Smooth muscle cell (in vitro differentiated cells): Measurements from ENCODE around the gene ASPA. TPM values are rescaled to one million over a fixed set of nuclear protein-coding genes. Genes with fewer than 3 reads are reported as not detected.
"Not testable (repeated sequence)": the region's sequence is repeated elsewhere in the genome, so short reads cannot be mapped to it uniquely, and the experiment has no call there.

Source experiments
- DNase-seq: peaks from one replicate; lab custom pipeline; 2025; ENCODE audit not compliant: unreplicated experiment; lab: John Stamatoyannopoulos, UW
- H2AFZ ChIP-seq: fragments of 200-600 bp; sonication (generic); 2 replicates; pipeline ENCODE4 v1.6.0; 2016; ENCODE audit warnings: antibody characterized with exemption, low read depth, mild to moderate bottlenecking
- H3F3A ChIP-seq: fragments of 200-600 bp; sonication (generic); 2 replicates; pipeline ENCODE4 v1.6.0; 2017; ENCODE audit warnings: antibody characterized with exemption, low read depth
- H3K27ac ChIP-seq: fragments of 200-600 bp; sonication (generic); 2 replicates; pipeline ENCODE4 v1.5.1; 2016; ENCODE audit warnings: low read depth, mild to moderate bottlenecking
- H3K27me3 ChIP-seq: fragments of 200-600 bp; sonication (generic); 2 replicates; pipeline ENCODE4 v1.6.1; 2016; ENCODE audit warnings: low read depth, mild to moderate bottlenecking
- H3K36me3 ChIP-seq: fragments of 200-600 bp; sonication (generic); 2 replicates; pipeline ENCODE4 v1.5.1; 2016; ENCODE audit warnings: low read depth
- H3K4me1 ChIP-seq: fragments of 200-600 bp; sonication (generic); 2 replicates; pipeline ENCODE4 v1.5.1; 2016; ENCODE audit warnings: low read depth
- H3K4me2 ChIP-seq: fragments of 200-600 bp; sonication (generic); 2 replicates; pipeline ENCODE4 v1.6.0; 2016; ENCODE audit warnings: mild to moderate bottlenecking
- H3K4me3 ChIP-seq: fragments of 200-600 bp; sonication (generic); 2 replicates; pipeline ENCODE4 v1.5.1; 2016; ENCODE audit warnings: mild to moderate bottlenecking
- H3K79me2 ChIP-seq: fragments of 200-600 bp; sonication (generic); 2 replicates; pipeline ENCODE4 v1.6.0; 2016; ENCODE audit warnings: low read depth, mild to moderate bottlenecking
- H3K9ac ChIP-seq: fragments of 200-600 bp; sonication (generic); 2 replicates; pipeline ENCODE4 v1.6.0; 2016; ENCODE audit warnings: low read depth
- H3K9me3 ChIP-seq: fragments of 200-600 bp; sonication (generic); replicated peaks from 2 replicates; pipeline ENCODE4 v1.5.1; 2016; ENCODE audit warnings: low read depth
- H4K20me1 ChIP-seq: fragments of 200-600 bp; sonication (generic); 2 replicates; pipeline ENCODE4 v1.6.0; 2016; ENCODE audit warnings: low read depth
- WGBS: methylation state at CpG from one replicate; pipeline ENCODE4 v1.1.7; 2016; ENCODE audit warnings: low lambda C conversion rate; 5-methylcytosine and 5-hydroxymethylcytosine counted together
- polyA plus RNA-seq: library from polyadenylated mRNA; unstranded; fragments of >200 nt; fragmentation: Nextera tagmentation; extraction: Ambion mirVana; gene quantifications from 2 replicates; pipeline ENCODE4 v1.2.1, GENCODE V29; 2016
- total RNA-seq: library from RNA; depleted of rRNA; stranded (reverse); fragments of >200 nt; gene quantifications from 2 replicates; pipeline ENCODE4 v1.2.3, GENCODE V29; 2014
- TF ChIP-seq, protein P1 (sequence below): fragments of 200-600 bp; sonication (generic); IDR thresholded peaks from 2 replicates; pipeline ENCODE4 v1.5.1; 2017; ENCODE audit warnings: borderline replicate concordance, mild to moderate bottlenecking, antibody characterized with exemption; ENCODE audit not compliant: insufficient read depth, poor library complexity, severe bottlenecking

ASPA gene
- total and polyA plus RNA-seq, 2 experiments from 2014 or later, result not detected

DNA sequence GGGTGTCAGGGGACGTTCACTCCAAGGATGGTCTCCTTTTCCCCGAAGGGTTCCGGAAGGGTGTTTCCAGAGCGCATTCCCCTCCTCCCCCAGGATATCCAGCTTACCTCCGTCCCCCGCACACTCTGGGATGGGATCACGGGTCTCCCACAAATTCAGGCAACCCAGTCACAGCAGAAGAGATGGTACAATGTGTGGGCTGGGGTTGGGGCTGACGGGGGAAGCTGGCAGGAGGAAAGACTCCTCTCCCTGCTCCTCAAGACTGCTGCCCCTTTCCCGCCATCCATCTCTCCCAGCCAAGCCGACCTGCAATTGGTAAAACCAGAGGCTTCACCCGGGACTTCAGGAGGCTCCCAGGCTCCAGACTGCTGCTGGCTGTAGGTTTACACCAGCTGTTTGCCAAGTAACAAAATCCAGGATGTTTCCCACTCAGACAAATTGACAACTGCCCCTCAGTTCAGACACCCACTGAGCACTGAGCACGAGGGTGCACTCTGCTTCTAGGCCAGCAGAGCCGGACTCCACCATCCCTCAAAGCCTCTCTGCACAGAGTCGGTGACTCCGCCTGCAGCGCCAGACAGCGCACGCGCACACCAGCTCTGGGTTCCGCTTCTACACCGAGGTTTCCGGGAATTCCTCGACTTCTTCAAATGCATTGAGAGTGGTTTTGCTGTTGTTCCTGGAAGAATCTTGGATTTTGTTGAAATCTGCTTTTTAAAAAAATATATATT is 37.7 kb downstream of the ASPA start:
- Histone ChIP-seq H3K79me2 (no peaks in the 10 kb centered on the region), H3K4me1 (peaks cover 11% of the 10 kb centered on the region), H3K36me3 (peaks cover 2% of the 10 kb centered on the region), H2AFZ (no peak overlapping the region), H4K20me1 (no peaks in the 10 kb centered on the region), H3K4me3 (no peak overlapping the region), H3F3A (no peaks in the 10 kb centered on the region), H3K27ac (no peak overlapping the region), H3K9ac (no peak overlapping the region), H3K9me3 (no peaks in the 10 kb centered on the region), H3K27me3 (no peaks in the 10 kb centered on the region), H3K4me2 (no peak overlapping the region)
- TF ChIP-seq, protein P1, sequence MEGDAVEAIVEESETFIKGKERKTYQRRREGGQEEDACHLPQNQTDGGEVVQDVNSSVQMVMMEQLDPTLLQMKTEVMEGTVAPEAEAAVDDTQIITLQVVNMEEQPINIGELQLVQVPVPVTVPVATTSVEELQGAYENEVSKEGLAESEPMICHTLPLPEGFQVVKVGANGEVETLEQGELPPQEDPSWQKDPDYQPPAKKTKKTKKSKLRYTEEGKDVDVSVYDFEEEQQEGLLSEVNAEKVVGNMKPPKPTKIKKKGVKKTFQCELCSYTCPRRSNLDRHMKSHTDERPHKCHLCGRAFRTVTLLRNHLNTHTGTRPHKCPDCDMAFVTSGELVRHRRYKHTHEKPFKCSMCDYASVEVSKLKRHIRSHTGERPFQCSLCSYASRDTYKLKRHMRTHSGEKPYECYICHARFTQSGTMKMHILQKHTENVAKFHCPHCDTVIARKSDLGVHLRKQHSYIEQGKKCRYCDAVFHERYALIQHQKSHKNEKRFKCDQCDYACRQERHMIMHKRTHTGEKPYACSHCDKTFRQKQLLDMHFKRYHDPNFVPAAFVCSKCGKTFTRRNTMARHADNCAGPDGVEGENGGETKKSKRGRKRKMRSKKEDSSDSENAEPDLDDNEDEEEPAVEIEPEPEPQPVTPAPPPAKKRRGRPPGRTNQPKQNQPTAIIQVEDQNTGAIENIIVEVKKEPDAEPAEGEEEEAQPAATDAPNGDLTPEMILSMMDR, result no peak
- DNase-seq, result no peak
- WGBS, result 92% methylated on average over 23 of the region's 23 CpGs

DNA sequence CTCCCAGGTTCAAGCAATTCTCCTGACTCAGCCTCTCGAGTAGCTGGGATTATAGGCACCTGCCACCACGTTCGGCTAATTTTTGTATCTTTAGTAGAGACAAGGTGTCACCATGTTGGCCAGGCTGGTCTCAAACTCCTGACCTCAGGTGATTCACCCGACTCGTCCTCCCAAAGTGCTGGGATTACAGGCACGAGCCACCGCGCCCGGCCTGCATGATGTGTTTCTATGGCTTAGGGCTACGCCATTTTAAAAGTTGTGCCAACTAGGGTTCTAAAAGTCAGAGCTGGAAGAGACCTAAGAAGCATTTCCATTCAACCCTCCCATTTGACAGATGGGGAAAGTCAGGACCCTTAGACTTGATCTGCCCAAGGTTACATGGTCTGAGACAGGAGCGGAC is 38.4 kb downstream of the ASPA start:
- not testable (repeated sequence) for H3K27ac ChIP-seq, H3K9me3 ChIP-seq, H4K20me1 ChIP-seq, H3K4me2 ChIP-seq, DNase-seq, H3F3A ChIP-seq, H3K9ac ChIP-seq, H3K4me3 ChIP-seq, H3K27me3 ChIP-seq, H3K79me2 ChIP-seq, H2AFZ ChIP-seq, H3K36me3 ChIP-seq
- peaks cover 11% of the 10 kb centered on the region for H3K4me1 ChIP-seq
- 98% methylated on average over 11 of the region's 11 CpGs for WGBS

DNA sequence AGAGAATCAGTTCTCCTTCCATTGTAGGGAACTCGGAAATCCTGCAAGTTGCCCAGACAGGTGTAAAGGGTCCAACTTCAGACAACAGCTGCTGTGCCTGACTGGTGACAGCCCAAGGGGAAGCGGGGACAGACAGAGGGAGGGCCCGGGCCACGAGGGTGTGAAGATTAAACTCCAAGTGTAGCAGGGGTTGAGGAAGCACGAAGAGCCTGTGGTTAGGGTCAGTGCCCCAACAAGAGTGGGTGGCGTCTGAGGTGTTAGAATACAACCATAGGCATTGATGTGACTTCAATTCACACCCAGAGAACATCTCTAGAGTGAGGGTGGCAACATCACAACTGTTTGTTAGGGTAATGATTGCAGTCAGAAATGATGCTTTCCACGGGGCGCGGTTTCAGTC is 39.1 kb downstream of the ASPA start:
- Histone ChIP-seq H3K36me3 (peaks cover 4% of the 10 kb centered on the region), H3K79me2 (no peaks in the 10 kb centered on the region), H3K4me3 (no peak overlapping the region), H3K27ac (no peak overlapping the region), H3F3A (no peaks in the 10 kb centered on the region), H3K27me3 (no peaks in the 10 kb centered on the region), H4K20me1 (no peaks in the 10 kb centered on the region), H3K4me1 (peaks cover 11% of the 10 kb centered on the region), H3K9me3 (no peaks in the 10 kb centered on the region), H3K9ac (no peak overlapping the region), H3K4me2 (no peak overlapping the region), H2AFZ (no peak overlapping the region)
- DNase-seq, result no peak
- 92% methylated on average over 9 of the region's 9 CpGs for WGBS
- TF ChIP-seq, protein P1, result no peak

DNA sequence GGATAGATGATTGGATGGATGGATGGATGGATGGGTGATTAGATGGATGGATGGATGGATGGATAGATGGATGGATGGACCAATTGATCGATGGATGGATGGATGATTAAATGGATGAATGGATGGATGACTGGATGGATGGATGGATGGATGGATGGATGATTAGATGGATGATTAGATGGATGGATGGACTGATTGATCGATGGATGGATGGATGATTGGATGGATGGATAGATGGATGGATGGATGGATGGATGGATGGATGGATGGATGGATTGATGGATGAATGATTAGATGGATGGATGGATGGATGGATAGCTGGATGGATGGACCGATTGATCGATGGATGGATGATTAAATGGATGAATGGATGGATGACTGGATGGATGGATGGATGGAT is 43.7 kb downstream of the ASPA start:
- not testable (repeated sequence) for H3K27me3 ChIP-seq, H3K36me3 ChIP-seq, H3K9ac ChIP-seq, H3K4me3 ChIP-seq, H3K79me2 ChIP-seq, H3K27ac ChIP-seq, H3K4me1 ChIP-seq, DNase-seq, H3K9me3 ChIP-seq, H3K4me2 ChIP-seq, H3F3A ChIP-seq, H4K20me1 ChIP-seq, H2AFZ ChIP-seq
- WGBS, result 92% methylated on average over 4 of the region's 4 CpGs
